NCI-H524 (cell line): Measurements from ENCODE around the gene UGT1A8.

Source experiments
- DNase-seq, 2 experiments: peaks; one replicate each; lab custom pipeline; 2025; lab: John Stamatoyannopoulos, UW

Gene UGT1A8

DNA sequence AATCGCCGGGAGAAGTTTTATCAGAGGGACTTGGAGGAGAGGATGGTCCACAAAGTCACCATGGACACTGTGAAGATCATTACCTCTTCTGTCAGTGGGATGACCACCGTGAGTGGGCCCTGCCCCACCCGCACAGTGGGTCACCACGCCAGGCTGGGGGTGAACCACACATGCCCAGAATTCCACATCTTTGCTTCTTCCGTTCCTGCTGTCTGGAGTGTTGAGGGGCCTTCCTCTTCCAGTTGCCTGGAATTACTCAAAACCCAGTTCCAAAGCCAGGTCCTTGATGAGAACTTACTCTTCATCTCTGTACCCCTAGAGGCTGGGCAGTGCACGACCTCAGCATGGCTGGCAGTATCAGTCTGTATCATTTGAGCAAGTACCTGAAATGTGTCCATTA lies 182.8 kb downstream of the UGT1A8 start:
- no peak for DNase-seq

- DNase-seq = no peak
These were observed 184.1 kb downstream of the UGT1A8 start for GRCh38 chr2:233801357-233802131.

GRCh38 chr2:233802132-233802815 lies 184.8 kb downstream of the UGT1A8 start:
- DNase-seq = no peak

DNA sequence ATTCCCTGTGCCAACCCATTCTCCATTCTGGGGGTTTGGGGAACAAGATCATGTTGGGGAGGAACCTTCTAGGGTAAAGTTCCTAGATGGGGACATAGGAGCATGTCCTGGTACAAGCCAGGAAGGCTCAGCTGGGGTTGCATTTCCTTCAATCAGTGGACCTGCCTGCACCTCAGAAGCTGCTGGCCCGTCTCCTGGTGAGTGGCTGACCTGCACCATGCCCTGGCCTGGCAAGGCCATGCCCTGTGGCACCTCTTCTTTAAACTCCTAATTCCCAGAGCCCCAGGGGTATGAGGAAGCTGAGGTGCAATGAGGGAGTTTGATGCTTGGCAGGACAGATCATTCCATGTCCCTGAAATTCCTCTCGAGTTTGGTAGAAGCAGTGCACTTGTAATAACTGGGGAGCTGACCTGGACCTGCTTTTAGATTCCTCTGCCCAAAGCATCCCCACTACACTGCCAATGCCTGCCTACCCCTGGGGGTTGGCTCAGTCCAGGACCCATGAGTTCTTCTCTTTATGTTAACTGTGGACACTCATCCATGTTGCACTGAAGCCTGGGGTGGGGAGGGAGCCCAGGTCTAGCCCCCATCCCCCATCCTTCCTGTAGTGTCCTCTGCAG lies 186.0 kb downstream of the UGT1A8 start:
- DNase-seq = no peak

GRCh38 chr2:233803994-233804393 lies 186.6 kb downstream of the UGT1A8 start:
- DNase-seq = no peak

DNA sequence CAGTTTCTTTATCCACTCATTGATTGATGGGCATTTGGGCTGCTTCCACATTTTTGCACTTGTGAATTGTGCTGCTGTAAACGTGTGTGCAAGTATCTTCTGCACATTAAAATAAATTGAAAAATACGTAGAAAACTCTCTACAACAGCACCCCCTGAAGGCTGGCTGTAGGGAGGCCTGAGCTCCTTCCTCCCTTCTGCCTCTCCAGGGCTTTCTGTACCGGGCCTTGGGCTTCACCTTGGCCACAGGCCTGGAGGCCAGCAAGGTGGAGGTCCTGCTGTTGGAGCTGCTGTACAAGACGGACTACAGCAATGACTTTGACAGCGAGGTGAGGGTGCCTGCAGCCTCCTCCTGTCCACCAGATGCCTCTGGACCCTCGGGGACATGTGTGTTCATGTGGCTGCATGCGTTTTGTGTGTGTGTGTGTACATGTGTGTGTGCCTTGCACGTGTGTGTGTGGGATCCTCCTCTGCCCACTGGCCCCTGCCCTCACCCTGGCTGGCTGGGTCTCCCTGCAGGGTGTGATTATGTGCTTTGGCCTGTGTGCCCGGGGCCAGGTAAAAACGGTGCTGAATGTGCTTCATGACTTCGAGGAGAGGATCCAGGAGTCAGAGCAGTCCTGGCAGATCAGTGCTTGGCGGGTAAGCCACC lies 189.9 kb downstream of the UGT1A8 start:
- no peak for DNase-seq

GRCh38 chr2:233807966-233808935 lies 190.8 kb downstream of the UGT1A8 start:
- DNase-seq = no peak

DNA sequence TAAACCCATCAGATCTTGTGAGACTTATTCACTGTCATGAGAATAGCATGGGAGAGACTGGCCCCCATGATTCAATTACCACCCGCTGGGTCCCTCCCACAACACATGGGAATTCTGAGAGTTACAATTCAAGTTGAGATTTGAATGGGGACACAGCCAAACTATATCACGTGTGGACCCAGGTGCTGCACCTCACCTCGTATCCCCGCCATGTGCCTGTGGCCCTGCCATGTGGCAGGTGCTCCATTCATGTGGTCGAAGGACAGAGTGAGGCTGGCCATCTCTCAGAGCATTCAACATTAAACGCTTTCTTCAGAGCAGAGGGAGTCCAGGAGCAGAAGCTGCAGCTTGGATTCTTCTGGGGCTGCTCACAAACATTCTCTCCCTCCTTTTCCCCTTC lies 193.0 kb downstream of the UGT1A8 start:
- no peak for DNase-seq

DNA sequence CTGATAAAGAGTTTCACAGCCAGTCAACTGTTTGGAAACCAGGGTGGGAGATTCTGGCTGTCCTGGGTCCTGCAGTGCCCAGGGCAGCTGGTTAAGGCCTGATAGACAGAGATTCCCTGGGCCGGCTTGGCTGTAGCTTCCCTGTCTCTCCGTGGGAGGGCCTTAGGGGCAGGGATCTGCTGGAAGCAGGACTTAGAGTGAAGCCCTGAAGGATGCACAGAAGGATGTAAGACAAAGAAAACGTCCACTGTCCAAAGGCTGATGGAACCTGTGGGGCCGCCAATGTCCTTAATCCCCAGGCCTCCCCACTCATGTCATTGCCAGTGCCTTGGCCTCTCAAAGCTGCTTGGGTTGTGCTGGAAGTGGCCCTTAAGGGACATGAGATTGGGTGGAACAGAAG lies 193.7 kb downstream of the UGT1A8 start:
- DNase-seq = no peak

- DNase-seq = no peak
These were observed 194.3 kb downstream of the UGT1A8 start for GRCh38 chr2:233811732-233812131.

GRCh38 chr2:233813236-233814055 lies 196.0 kb downstream of the UGT1A8 start:
- DNase-seq = no peak

DNA sequence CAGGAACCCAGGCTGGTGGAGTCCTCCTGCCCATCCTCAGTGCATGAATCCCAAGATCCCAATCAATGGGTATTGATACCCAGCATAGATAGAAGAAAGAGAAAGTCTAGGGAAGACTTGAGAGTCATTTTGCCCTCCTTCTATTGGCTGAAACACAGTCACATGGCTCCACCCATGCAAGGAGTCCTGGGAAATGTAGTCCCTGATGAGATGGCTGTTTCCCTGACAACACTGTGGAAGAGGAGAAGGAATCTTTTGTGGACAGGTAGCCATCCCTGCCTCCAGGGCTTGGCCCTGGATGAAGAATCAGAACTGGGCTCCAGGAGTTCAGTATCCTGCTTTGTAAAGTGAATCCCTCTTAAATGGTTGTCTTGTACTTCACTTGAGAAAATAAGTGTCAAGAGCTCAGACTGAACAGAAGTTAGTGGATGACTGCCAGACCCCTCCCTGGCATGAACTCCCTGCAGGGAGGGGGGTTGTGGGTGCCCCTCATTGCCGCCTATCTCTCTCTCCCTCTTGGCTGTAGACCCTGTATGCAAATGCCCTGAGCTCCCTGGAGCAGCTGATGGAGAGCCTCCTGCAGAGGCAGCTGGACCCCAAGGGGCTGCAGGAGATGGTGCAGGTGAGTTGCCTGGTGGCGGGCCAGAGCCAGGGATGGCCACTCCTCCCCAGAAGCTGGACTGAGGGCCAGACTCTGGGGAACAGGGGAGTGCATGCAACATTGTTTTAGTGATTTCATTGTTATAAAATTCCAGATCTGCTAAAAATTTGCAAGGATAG lies 196.8 kb downstream of the UGT1A8 start:
- DNase-seq = peak in 1 of 2 experiments; percentile 34

GRCh38 chr2:233815861-233816260 lies 198.4 kb downstream of the UGT1A8 start:
- no peak for DNase-seq

GRCh38 chr2:233816334-233816733 lies 198.9 kb downstream of the UGT1A8 start:
- DNase-seq = peak; percentile 12 to 66

DNA sequence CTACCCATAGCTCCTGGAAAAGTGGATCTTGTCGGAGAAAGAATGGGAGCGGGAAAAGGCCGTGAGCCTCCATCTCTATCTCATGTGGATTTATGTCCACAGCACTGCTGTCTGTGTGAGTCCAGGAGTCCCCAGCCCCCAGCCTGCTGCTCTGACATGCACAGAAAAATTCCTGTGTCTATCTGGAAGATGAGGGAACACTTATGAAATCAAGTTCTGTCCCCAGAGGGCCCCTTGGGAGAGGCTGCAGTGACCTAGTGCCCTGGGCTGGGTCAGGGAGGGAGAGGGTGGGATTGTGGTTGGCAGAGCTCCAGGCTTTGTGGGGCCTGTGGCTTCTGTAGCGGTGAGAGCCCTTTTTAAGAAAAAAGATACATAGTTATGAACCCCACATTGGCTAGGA lies 199.3 kb downstream of the UGT1A8 start:
- DNase-seq = no peak

DNA sequence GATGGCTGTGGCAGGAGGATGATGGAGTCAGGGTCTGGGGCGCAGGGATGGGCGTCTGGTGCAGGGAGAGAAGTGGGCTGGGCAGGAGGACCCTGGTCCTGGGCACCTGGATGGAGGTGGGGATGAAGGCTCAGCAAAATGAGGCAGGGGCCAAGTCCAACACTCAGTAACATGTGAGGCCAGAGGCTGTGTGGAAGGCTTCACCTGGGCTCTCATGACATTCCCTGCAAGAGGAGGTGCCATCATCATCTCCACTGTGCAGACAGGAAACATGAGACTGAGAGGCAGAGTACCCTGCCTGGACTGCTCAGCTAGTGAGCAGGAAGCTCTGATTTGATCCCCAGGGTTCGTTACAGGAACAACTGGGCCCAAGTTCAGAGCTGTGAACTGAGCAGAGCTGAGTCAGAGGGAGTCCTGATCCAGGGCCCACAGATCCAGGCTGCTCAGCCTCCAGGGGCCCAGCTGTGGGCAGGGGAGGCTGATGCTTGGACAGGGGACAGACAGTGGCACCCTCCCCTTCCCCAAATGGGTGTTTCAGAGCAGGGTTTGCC lies 200.0 kb downstream of the UGT1A8 start:
- DNase-seq = no peak

DNA sequence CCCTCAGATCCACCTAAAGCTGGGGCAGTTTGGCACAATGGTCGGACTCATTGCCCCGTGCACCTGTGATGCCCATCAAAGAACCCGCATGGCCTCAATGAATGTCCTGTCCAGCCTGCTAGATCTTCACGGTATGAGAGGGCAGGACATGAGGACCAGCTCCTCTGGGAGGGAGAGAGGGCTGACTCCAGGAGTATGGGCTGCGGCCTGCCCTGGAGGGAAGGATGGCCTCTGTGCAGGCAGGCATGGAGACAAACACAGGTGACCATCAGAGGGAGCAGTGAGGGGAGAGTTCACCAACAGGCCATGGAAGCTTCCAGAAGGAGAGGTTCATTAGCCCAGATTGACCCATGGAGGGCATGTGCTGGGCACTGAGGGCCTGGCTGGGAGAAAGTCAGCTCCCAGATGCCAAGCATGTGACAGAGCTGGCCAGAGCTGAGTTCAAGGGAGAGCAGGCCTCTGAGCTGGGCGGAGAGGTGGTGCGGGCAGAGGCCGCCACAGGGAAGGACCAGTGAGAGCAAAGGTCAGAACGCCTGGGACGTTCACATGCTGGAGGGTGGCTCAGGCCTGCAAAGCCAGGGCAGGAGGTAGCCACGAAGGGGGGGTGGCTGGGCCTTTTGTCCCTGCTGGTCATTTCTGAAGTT lies 200.7 kb downstream of the UGT1A8 start:
- DNase-seq = no peak

- DNase-seq = no peak
These were observed 201.5 kb downstream of the UGT1A8 start for GRCh38 chr2:233818639-233819621.
